SK-N-MC (cell line): ENCODE data around the gene HOXA9.

Experiments
- DNase-seq: peaks from one replicate; pipeline ENCODE4 v3.0.0-alpha.2; 2011; ENCODE audit warnings: low read depth, low spot score
- H3K27ac ChIP-seq: fragments of 200-600 bp; sonication (generic); 2 replicates; pipeline ENCODE4 v1.5.1; 2016; ENCODE audit warnings: mixed run types
- H3K36me3 ChIP-seq: fragments of 200-600 bp; sonication (generic); 2 replicates; pipeline ENCODE4 v1.6.1; 2017; ENCODE audit warnings: antibody characterized with exemption, low read length, mixed read lengths; ENCODE audit not compliant: insufficient read depth
- H3K4me3 ChIP-seq: fragments of 200-600 bp; sonication (generic); 2 replicates; pipeline ENCODE4 v1.5.1; 2016
- H3K9ac ChIP-seq: fragments of 200-600 bp; sonication (generic); 2 replicates; pipeline ENCODE4 v1.8.0; 2017; ENCODE audit warnings: mixed run types, mixed read lengths; ENCODE audit not compliant: insufficient read length
- H3K9me3 ChIP-seq: fragments of 200-600 bp; sonication (generic); 2 replicates; pipeline ENCODE4 v1.6.1; 2017; ENCODE audit warnings: low read depth, mild to moderate bottlenecking, antibody characterized with exemption, low read length, moderate library complexity, mixed read lengths
- EZH2 ChIP-seq: fragments of 200-600 bp; sonication (generic); IDR thresholded peaks from one replicate; pipeline ENCODE4 v1.6.1; 2017; ENCODE audit warnings: antibody characterized with exemption
- FOXP2 ChIP-seq: optimal IDR thresholded peaks from 2 replicates; pipeline ENCODE3; 2011; ENCODE audit warnings: mild to moderate bottlenecking, moderate library complexity; ENCODE audit not compliant: insufficient read depth; ENCODE audit errors: extremely low read length, control extremely low read depth
- POLR2AphosphoS5 ChIP-seq: IDR thresholded peaks from 2 replicates; pipeline ENCODE4 v1.6.1; 2012; ENCODE audit warnings: mild to moderate bottlenecking, low read depth, low read length, borderline replicate concordance

HOXA9 gene

GRCh38 chr7:27171325-27171636, 5.9 kb upstream of the HOXA9 start:
- Histone ChIP-seq H3K9me3 (no peaks in the 10 kb centered on the region), H3K36me3 (no peaks in the 10 kb centered on the region), H3K27ac (no peak overlapping the region), H3K4me3 (0 out of 2 replicates have a peak overlapping the region, but pooled peaks have one; percentile 12), H3K9ac (no peak overlapping the region)
- TF ChIP-seq POLR2AphosphoS5, result no peak
- no peak for TF ChIP-seq EZH2
- no peak for TF ChIP-seq FOXP2
- DNase-seq, result no peak

GRCh38 chr7:27170426-27171324, 5.3 kb upstream of the HOXA9 start:
- TF ChIP-seq EZH2 (no peak), FOXP2 (no peak), POLR2AphosphoS5 (no peak)
- Histone ChIP-seq H3K9ac (no peak overlapping the region), H3K9me3 (no peaks in the 10 kb centered on the region), H3K27ac (no peak overlapping the region), H3K4me3 (0 out of 2 replicates have a peak overlapping the region, but pooled peaks have one; percentile 9), H3K36me3 (no peaks in the 10 kb centered on the region)
- DNase-seq, result no peak

GRCh38 chr7:27169658-27170425, 4.5 kb upstream of the HOXA9 start:
- Histone ChIP-seq H3K9me3 (no peaks in the 10 kb centered on the region), H3K9ac (no peak overlapping the region), H3K36me3 (no peaks in the 10 kb centered on the region), H3K4me3 (no peak overlapping the region), H3K27ac (no peak overlapping the region)
- no peak for TF ChIP-seq FOXP2
- no peak for TF ChIP-seq POLR2AphosphoS5
- TF ChIP-seq EZH2, result no peak
- no peak for DNase-seq

GRCh38 chr7:27168265-27168947, 3.1 kb upstream of the HOXA9 start:
- DNase-seq, result no peak
- no peak overlapping the region for H3K27ac ChIP-seq
- TF ChIP-seq POLR2AphosphoS5, result no peak
- TF ChIP-seq FOXP2, result no peak
- TF ChIP-seq EZH2, result no peak
- no peaks in the 10 kb centered on the region for H3K36me3 ChIP-seq
- H3K9ac ChIP-seq, result no peak overlapping the region
- no peak overlapping the region for H3K4me3 ChIP-seq
- H3K9me3 ChIP-seq, result no peaks in the 10 kb centered on the region

DNA sequence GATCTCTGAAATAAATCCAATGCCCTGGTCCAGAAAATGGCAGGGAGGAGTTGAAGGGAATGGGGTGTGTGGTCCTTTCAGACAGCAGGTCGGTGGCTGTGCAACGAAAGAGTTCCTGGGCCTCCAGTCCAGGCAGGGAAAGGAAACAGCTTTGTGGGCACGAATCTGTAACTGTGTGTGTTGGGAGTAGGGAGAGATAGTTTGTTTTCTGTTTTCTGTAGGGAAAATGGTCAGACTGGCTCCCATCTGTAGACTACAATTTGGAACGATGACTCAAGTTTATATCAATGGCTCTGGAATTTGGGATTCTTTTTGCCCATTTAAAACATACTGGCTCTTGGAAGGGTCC, 2.6 kb upstream of the HOXA9 start:
- no peak overlapping the region for H3K4me3 ChIP-seq
- no peak overlapping the region for H3K27ac ChIP-seq
- TF ChIP-seq FOXP2, result no peak
- no peak for TF ChIP-seq POLR2AphosphoS5
- H3K9me3 ChIP-seq, result no peaks in the 10 kb centered on the region
- DNase-seq, result no peak
- no peak overlapping the region for H3K9ac ChIP-seq
- no peaks in the 10 kb centered on the region for H3K36me3 ChIP-seq

DNA sequence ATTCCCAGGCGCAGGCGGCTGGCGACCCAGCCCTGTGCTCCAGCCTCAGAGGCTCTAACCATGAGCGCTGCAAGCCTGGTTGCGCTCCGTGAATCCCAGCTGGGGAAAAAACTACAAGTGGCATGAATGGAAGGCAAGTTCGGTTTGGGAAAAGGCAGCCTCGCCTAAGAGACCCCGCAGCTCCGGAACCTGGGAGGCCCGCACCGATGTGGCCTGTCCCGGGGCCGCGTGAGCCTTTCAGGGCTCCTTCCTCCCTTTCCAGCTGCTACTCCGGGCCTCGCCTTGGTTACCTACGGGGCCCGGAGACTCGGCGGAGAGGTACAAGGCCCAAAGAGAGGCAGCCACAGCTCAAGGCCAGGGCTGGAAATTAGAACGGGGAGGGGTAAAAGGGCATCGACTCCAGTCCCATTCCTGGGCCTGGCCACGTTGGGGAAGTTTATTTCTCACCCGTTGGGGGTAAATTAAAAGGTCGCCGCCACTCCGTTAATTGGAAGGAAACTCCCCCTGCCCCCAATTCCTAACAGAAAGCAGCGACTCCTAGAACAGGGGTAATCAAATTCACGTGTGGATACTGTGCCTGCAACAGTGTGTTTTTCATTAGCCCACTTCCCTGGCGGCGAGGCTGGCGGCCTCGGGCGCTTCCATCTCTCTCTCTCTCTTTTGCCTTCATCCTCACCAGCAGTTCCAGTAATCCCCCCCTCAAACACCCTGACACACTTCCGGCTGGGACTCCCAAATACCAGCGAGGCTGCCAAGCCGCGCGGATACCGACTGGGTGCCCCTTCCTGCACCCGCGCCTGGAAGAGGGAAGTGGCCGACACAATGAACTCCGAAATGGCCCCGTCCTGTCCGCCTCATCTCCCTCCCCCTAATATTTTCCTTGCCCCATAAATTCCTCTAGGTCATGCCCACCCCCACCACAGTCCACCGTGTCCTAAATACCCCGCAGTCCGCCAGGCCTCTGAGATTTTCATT, 1.5 kb upstream of the HOXA9 start:
- Histone ChIP-seq H3K9ac (no peak overlapping the region), H3K4me3 (no peak overlapping the region; the same call in 1 of the 2 replicates), H3K9me3 (no peaks in the 10 kb centered on the region), H3K27ac (no peak overlapping the region), H3K36me3 (no peaks in the 10 kb centered on the region)
- no peak for DNase-seq
- TF ChIP-seq EZH2 (no peak), POLR2AphosphoS5 (no peak), FOXP2 (no peak)

- Histone ChIP-seq H3K9ac (no peak overlapping the region), H3K27ac (no peak overlapping the region), H3K36me3 (no peaks in the 10 kb centered on the region), H3K9me3 (no peaks in the 10 kb centered on the region), H3K4me3 (no peak overlapping the region)
- DNase-seq, result no peak
- TF ChIP-seq POLR2AphosphoS5, result no peak
These were observed 726 bp upstream of the HOXA9 start for GRCh38 chr7:27165996-27166530.
